Measurements from ENCODE around the gene PIEZO1.

PIEZO1 gene

DNA sequence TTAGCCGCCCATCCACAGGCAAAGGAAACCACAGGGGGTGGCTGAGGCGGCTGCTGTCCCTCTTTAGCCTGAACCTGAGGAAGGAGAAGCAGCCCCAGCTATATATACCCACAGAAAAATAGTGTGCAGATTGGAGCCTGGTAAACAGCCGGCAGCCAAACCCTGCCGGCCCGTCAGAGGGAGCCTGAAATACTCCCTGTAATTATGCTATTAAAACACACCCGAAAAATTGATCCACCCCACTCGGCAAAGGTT, 6.8 kb downstream of the PIEZO1 start:
- Mint-ChIP-seq H3K4me1 (peaks cover 58% of the 10 kb centered on the region), H3K9me3 (no peaks in the 10 kb centered on the region), H3K4me3 (no peak overlapping the region), H3K27ac (no peak overlapping the region), H3K36me3 (ENCODE audit: low read depth) (no peaks in the 10 kb centered on the region), H3K27me3 (ENCODE audit: low read depth, poor library complexity) (peaks cover 46% of the 10 kb centered on the region)
- DNase-seq, result no peak
- TF ChIP-seq, protein P1, sequence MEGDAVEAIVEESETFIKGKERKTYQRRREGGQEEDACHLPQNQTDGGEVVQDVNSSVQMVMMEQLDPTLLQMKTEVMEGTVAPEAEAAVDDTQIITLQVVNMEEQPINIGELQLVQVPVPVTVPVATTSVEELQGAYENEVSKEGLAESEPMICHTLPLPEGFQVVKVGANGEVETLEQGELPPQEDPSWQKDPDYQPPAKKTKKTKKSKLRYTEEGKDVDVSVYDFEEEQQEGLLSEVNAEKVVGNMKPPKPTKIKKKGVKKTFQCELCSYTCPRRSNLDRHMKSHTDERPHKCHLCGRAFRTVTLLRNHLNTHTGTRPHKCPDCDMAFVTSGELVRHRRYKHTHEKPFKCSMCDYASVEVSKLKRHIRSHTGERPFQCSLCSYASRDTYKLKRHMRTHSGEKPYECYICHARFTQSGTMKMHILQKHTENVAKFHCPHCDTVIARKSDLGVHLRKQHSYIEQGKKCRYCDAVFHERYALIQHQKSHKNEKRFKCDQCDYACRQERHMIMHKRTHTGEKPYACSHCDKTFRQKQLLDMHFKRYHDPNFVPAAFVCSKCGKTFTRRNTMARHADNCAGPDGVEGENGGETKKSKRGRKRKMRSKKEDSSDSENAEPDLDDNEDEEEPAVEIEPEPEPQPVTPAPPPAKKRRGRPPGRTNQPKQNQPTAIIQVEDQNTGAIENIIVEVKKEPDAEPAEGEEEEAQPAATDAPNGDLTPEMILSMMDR (IDR thresholded peaks at IDR 0.05), result no peak

DNA sequence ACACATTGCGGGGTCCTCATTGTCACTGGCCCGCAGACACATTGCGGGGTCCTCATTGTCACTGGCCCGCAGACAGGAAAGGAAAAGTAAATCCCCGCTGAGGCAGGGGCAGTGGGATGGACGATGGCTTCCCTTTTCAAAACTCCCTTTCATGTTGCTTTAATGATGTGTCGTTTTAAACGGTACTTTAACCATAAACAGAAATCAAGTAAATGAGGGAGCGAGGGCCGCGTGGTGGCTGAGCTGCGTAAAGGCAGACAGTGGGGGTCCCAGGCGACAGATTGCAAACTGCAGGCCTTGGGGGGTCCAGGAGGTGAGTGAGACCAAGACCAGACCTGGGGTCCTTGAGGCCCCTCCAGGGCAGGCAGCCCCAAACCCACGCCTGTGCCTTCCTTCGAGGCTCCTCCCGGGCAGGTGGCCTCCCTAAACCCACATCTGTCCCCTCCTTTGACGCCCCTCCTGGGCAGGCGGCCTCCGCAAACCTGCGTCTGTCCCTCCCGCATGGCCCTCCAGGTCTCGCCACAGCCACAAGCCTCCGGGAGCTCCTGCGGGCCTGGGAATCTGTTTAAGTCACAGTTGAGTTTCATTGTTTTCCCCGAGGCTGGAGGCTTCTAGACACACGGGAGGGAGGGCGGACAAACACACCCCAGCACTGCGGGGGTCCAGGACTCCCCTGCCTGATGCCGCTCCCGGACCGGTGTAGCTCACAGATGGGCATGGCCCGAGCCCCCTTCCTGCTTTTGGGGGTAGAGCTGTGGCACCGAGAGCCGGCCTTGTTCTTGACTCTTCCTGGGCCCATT, 7.3 kb downstream of the PIEZO1 start:
- Mint-ChIP-seq H3K4me1 (peaks cover 58% of the 10 kb centered on the region), H3K36me3 (ENCODE audit: low read depth) (no peaks in the 10 kb centered on the region), H3K27ac (no peak overlapping the region), H3K9me3 (no peaks in the 10 kb centered on the region), H3K27me3 (ENCODE audit: low read depth, poor library complexity) (peaks cover 40% of the 10 kb centered on the region), H3K4me3 (no peak overlapping the region)
- TF ChIP-seq, protein P1 (IDR thresholded peaks at IDR 0.05), result no peak
- DNase-seq, result no peak

DNA sequence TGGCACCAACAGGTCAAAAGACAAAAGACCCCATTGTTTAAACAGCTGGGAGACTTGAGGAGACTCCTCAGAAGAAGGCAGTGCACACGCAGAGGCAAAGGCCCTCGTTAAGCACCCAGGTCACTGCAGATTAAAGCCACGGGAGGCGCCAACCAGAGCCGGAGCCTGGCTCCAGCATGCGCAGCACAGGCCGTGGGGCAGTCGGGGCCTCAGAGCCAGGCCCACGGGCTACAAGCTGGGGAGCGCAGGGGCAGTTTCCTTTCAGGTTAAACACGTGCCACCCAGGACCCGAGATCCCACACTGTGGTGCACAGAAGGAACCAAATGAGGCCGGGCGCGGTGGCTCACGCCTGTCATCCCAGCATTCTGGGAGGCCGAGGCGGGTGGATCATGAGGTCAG, 9.2 kb downstream of the PIEZO1 start:
- no peaks in the 10 kb centered on the region for H3K9me3 Mint-ChIP-seq
- H3K36me3 Mint-ChIP-seq (ENCODE audit: low read depth), result no peaks in the 10 kb centered on the region
- H3K27ac Mint-ChIP-seq, result no peak overlapping the region
- TF ChIP-seq, protein P1 (IDR thresholded peaks at IDR 0.05), result no peak
- H3K4me3 Mint-ChIP-seq, result no peak overlapping the region
- peaks cover 66% of the 10 kb centered on the region for H3K4me1 Mint-ChIP-seq
- no peak for DNase-seq
- peaks cover 28% of the 10 kb centered on the region for H3K27me3 Mint-ChIP-seq (ENCODE audit: low read depth, poor library complexity)

DNA sequence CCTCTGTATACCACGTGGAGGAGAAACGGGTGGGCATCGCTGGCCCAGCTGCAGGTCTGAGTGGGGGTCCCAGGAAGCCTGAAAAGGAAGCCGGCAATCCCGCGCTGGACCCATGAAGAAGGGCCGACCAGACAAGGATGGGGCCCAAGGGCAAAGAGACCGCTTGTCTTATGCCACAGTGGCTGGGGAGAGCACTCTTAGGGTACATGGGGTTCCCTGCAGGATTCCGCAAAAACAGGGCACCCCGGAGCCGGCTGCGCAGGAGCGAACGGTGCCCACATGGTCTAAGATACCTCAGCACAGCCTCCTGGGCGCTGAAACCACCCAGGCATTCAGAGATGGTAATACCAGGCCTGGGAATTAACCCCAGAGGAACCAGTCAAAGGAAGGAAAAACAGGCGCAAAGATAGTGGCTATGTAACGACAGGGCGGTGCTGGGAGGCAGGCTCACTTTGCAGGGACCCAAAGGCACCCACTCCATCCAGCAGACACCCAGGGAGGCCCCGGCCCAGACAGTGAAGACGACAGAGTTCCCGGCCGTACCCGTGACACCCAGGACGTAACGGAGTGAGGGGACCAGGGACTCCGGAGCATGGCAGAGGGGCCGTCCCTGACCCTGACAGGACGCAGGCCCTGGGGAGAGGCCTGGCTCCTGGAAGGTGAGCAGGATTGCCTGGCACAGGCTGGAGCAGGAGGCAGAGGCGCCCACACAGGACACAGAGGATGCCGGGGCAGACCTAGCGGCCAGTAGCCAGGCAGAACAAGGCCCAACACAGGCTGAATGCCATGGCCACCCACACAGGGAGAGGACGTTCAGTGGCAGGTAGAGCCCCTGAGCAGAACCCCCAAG, 10.3 kb downstream of the PIEZO1 start:
- TF ChIP-seq, protein P1 (IDR thresholded peaks at IDR 0.05), result no peak
- Mint-ChIP-seq H3K27me3 (ENCODE audit: low read depth, poor library complexity) (peaks cover 26% of the 10 kb centered on the region), H3K4me1 (peaks cover 69% of the 10 kb centered on the region), H3K27ac (no peak overlapping the region), H3K9me3 (no peaks in the 10 kb centered on the region), H3K36me3 (ENCODE audit: low read depth) (no peaks in the 10 kb centered on the region), H3K4me3 (no peak overlapping the region)
- no peak for DNase-seq

- DNase-seq, result peak; percentile 75
- no peaks in the 10 kb centered on the region for H3K9me3 Mint-ChIP-seq
- TF ChIP-seq, protein P1 (IDR thresholded peaks at IDR 0.05), result no peak
- H3K36me3 Mint-ChIP-seq (ENCODE audit: low read depth), result no peaks in the 10 kb centered on the region
- H3K4me3 Mint-ChIP-seq, result no peak overlapping the region
- H3K27me3 Mint-ChIP-seq (ENCODE audit: low read depth, poor library complexity), result peaks cover 26% of the 10 kb centered on the region
- H3K27ac Mint-ChIP-seq, result no peak overlapping the region
- H3K4me1 Mint-ChIP-seq, result peaks cover 69% of the 10 kb centered on the region
Measured at GRCh38 chr16:88773812-88774291, 11.2 kb downstream of the PIEZO1 start.
